LHCN-M2 (cell line): ENCODE data around the gene NOL4L. TPM values are rescaled to one million over a fixed set of nuclear protein-coding genes. Genes with fewer than 3 reads are reported as not detected.

Experiments used
- DNase-seq: peaks from one replicate; pipeline ENCODE4 v3.0.0-alpha.2; 2012; ENCODE audit warnings: low read depth
- total RNA-seq: library from RNA; depleted of rRNA; stranded (reverse); fragments of >200 nt; gene quantifications from 2 replicates; pipeline ENCODE4 v1.2.3, GENCODE V29; 2014

The NOL4L gene
- total RNA-seq, 1 experiment from 2014 or later = 3.0 TPM

DNA sequence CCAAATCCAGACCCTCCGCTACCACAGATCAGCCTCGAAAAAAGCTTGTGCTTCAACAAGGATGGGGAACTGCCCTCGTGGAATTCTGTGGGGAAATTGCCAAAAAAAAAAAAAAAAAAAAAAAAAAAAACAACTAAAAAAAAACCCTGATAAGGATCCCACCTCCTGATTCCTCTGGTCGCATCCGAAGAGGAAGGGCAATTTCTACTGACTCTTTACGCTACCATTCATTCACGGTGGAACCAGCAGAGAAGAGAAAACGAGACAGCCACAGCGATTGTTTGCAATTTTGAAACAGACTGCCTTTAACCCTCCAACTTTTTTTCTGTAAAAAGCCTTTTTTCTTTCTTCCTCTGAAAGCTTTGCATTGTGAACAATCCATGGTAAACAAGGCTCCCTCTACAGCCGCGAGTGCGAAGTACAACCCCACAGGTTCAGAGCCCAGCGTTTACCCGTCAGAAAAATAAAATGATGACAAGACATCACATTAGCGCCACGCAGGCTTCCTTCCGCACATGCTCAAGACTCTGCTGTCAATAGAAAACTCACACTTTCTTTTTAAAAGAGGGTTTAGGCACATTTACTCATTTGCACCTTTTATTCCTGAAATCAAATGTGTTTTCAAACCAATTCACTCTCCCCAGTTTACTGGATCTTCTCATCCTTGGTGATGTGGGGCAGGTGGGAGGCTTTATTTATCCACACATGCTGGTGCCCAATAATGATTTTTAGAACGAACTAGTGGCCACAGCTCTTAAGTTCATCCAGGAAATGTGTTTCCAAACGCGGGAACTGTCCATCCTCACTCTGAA lies 100.0 kb downstream of the NOL4L start:
- peak; percentile 78 for DNase-seq

DNA sequence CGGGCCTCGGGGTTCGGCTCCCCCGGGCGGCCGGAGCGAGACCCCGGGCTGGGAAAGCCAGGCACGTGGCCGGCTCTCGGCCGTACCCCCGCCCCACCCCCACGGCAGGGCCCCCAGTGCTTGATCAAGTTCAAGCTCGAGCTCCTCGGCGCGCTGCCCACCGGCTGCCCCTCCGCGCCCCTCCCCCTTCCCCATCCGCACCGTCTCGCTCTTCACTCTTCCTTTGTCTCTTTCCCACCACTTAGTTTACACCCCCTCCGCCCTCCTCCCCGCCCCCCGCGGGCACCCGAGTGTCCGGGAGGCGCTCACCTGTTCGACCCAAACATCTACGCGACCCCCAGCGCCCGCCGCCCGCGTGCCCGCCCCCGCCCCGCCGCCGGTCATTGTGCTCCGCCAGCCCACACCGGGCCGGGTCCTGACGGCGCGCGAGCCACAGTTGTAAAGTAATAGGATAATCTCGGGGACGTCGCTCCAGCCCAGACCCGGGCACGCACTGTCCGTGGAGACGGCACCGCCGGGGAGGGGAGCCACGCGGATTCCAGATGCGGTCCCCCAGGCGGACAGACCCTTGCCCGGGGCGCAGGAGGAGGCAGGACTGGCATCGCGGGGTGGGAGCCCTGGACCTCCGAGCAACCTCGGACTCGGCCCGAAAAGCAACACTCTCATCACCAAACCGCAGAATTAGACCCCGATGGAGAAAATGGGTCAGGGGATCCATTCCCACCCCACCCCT lies 100.7 kb downstream of the NOL4L start:
- no peak for DNase-seq

DNA sequence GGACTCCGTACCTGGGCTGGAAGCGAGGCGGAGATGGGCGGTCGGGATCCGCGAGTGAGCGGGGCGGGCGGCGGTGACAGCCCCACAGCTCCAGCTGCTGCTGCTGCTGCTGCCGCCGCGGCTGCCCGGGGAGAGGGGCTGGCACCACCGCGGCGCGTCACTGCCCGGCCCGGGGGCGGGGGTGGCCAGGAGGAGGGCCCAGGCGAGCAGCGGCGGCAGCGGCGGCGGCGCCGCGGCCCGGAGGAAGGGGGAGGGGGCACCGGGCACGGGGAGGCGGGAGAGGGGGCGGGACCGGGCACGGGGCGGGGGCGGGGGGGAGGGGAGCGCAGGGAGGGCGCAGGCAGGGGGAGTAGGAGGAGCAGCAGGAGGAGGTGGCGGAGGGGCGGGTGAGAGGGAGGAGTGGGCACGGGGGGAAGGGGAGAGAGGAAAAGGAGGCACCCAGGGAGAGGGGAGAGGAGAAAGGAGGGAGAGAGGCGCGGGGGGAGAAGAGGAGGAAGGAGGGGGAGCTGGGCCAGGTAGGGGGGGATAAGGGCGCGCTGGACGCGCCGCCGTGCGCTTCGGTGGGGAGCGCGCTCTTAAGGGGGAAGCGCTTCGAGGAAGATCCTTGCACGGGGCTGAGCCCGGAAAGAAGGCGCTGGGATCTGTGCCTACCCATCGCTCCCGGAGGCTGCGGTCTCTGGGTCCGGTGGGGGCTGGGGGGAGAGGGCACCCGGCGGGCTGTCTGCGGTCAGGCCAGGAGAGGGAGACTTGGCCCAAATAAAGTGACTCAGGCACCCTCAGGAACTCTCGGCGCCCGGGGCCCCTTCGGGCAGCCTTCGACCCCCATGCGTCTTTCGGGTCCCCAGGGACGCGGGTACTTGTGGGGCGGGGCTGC lies 101.5 kb downstream of the NOL4L start:
- peak; percentile 67 for DNase-seq

DNA sequence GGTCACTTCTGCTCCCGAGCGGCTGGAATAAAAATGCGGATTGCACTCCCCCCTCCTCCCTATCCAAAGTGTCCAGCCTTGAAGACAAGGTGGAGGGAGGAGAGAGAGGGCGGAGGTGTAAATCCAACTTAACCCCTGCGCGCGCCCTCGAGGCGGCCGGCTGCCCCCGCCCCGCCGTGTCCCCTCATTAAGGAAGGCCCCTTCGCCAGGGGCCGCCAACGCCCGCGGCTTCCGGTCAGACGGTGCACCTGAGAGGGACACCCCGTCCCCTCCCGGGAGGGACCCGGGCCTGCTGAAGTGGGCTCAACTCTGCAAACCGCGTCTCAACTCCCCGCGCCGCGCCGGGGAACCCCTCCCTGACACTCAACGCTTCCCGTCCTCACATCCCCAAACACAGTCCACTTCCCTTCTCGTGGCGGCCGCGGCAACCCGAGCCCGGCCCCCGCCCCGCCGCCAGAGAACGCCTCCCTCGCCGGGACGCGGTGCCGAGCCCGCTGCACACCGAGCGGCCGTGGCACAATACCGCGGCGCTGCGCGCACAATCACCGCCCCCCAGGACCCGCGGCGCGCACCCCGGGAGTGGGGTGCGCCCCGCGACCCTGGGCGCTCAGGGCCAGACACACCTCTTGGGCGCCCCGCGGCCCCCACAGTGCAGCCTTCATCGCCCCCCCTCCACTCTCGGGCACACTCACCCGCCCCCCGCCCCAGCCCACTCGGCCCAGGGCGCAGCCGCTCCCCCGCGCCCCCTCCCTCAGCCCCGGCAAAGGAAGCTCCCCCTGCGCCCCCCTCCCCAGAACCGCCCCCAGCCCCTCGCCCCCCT lies 102.5 kb downstream of the NOL4L start:
- no peak for DNase-seq

DNA sequence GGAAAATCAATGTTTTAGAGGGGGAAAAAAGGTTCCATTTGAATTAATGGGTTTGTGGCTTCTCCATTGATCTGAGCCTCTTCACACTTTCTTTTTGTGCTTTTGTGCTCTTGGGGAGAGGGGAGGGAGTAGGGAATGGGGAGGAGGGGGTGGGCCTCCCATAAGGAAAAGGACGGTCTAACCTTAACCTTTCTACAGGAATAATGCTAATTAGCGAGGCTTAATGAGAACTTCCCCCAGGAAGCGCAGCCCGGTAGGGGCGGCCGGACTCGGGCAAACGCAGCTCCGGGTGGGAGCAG lies 103.0 kb downstream of the NOL4L start:
- DNase-seq = no peak

DNA sequence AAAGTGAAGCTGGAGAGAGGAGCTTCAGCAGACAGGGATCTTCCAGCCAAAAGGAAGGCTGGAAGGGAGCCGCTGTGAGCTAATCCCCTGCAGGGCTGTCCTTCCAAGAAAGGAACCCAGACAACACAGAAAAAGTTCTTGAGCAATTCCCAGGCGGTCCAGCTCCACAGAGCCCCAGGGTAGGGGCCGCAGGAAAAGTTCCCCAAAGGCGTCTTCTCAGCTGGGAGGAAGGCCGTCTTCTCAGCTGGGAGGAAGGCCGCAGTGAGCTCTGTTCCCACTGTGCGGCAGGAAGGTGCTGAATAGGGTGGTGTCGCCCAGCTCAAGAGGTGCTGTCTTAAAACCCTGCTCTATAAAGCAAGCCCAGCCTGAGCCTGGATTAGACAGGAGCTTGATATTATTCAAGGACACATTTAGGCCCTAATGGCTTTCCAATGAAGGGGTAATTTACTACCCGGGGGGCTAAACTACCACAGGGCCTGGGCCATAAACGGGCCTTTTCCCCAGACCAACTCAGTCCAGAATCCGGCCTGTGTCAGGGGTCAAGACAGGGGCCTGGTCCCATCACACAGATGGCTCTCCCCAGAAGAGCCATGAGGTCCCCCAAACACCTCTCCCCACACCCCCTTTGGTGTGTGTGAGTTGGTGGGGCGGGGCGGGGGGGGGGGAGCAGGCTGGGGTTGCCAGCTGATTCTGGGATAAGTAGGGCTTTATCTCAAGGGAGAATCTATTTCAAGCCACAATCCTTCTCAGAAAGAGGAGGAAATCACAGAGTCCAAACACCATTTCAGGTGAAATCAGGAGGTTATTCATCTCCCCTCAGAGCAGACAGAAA lies 103.6 kb downstream of the NOL4L start:
- DNase-seq = no peak

DNA sequence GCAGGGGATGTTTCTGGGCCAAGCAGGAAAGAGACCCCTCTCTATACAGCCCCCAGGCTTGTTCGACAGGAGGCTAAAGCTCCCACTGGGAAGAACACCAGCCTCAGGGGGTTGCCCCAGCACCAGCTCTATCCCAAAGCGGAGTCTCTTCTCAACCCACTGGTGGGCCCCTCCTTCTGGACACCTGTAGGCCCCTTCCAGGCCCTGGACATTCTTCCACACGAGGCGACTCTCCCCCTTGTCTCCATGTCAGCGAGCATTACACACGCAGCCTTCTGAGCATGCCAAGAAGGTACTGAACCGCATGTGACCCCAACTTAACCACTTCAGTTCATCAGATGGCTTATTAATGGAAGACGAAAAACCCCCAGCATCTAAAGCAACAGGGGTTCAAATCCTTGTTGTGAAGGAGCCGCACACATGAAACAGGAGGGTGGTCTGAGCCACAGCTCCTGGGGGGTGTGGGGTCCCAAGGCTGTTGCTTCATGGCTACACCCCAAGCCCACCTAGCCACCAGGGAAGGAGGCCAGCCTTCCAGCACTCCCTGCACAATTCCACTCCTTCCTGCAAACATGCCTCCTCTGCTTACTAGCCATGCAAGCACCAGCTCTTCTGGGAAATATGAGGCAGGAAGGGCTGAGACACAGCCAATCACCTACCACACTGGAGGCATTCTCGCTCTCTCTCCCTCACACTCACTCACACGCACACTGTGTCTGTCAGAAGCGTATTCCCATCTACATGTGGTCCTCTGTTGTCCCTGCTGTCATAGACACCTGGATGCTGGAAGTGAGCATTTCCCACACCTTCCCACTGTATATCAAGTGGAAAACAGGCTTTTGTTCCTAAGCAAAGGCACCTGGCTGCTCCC lies 104.5 kb downstream of the NOL4L start:
- no peak for DNase-seq

DNA sequence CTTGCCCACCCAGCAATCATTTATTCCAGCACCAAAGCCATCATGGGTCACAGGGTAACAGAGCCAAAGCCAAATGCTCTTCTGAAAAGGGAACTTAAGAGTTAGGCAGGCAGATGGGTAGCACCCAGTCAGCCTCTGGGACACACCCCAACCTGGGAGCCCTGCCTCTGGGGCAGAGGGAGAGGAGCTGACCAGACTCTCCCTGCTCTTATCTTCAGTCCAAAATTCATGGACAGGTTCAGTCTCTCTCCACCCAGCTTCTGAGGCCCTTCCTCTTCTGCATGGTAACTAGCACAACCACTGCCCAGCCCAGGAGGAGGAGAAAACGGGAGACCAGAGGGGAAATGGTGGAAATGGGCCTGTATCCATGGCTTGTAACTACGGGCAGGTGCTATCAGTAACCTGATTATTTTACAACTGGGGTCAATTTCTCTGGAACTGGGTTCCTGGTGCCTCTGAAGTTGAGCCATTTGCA lies 105.4 kb downstream of the NOL4L start:
- DNase-seq = no peak

DNA sequence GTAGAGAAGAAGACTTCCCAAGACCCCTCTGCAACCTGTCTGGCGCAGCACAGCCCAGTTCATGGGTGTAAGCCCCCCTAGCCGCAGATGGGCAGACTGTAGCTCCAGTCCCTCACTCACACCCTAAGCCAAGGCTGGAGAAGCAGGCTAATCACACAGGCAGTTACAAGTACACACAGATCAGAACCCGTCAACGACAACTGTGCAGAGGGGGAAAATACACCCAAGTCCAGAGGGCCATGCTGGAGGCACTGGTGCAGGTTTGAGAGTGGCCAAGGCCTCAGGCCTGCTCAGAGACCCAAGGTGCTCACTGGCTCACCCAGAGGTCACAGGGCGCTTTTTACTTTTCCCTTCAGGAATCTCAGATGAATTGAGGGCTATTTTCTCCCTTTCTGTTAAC lies 106.1 kb downstream of the NOL4L start:
- no peak for DNase-seq

DNA sequence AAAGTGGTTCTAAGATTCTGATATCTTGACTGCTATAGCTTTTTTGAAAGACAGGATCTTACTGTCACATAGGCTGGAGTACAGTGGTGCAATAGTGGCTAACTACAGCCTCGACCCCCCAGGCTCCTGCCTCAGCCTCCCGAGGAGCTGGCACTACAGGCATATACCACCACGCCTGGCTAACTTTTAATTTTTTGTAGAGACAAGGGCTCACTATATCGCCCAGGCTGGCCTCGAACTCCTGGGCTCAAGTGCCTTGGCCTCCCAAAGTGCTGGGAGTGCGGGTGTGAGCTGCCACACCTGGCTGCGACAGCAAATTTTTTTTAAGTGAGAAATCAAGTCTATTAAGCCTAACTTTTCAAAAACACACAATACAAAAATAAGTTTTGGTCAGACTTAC lies 106.6 kb downstream of the NOL4L start:
- no peak for DNase-seq

DNA sequence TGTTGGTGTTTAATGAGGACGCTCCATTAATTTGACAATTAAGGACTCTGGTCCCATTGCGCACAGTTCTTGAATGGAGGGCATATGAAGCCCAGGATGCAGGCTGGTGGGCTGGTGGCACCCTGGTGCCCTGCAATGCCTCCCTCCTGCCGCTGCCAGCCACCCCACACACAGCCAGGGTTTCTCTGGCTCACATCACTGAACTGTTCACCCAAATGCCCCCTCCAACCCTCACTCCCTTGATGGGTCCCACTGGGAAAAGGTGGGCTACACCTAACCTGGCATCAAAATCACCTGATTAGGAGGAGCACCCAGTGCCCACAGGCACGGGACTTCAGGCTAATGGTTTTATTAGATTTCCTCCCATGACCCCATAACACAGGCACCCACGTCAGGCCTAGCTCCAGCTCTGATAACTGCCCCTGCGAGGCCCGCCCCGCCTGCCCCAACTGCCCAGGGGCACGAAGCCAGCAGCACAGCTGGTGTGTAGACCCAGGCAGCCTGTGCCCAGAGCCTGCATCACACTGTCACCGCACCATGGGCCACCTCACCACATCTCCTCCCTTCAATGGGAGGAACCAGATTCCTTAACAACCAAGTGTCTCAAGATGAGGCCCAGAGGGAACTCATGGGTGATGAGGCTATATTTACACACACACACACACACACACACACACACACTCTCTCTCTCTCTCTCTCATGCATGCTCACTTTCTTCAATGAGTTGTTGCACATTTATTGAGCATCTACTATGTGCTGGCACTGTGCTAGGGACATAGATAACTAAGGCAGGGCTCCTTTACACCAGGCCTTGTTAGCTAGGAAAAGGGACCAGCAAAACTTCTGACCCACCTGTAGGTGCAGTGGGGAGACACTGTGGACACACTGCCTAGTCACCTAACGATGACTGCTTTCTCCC lies 107.3 kb downstream of the NOL4L start:
- DNase-seq = no peak

DNA sequence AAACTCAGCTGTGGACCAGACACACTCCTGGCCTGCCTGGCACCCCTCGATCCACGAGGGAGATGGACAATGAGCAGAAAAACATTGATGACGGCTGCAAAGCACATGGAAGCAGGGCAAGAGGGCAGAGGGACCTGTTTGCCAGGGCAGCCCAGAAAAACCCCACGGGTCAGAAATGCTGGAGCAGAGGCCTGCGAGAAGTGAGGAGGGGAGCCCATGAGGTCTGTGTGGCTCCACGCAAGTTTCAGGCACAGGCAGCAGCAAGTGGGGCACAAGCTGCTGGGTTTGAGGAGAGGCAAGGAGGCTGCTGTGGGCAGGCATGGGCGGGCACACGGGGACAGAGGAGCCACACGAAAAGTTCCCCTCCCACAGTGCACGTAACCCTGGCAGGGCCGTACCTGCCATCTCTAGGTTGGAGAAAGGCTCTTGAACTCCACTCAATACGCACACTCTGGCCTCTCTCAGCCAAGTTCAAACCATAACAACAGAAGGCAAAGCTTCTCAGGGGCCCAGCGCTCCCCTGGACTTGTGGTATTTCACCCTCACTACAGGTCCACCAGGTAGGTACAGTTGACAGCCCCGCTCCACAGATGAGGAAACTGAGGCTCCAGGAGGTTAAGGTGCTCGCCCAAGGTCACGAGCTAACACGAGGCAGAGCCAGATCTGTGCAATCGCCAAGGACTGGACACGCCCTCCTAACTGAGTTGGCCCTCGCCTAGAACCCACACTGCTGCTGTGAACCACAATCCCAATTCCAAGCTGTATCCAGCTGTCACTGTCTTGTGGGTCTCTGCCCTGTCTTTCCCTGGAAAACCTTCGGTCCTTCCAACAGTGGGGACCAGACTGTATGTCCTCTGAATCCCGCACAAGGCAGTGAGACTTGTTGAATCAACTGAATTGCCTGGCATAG lies 108.2 kb downstream of the NOL4L start:
- DNase-seq = peak; percentile 23

DNA sequence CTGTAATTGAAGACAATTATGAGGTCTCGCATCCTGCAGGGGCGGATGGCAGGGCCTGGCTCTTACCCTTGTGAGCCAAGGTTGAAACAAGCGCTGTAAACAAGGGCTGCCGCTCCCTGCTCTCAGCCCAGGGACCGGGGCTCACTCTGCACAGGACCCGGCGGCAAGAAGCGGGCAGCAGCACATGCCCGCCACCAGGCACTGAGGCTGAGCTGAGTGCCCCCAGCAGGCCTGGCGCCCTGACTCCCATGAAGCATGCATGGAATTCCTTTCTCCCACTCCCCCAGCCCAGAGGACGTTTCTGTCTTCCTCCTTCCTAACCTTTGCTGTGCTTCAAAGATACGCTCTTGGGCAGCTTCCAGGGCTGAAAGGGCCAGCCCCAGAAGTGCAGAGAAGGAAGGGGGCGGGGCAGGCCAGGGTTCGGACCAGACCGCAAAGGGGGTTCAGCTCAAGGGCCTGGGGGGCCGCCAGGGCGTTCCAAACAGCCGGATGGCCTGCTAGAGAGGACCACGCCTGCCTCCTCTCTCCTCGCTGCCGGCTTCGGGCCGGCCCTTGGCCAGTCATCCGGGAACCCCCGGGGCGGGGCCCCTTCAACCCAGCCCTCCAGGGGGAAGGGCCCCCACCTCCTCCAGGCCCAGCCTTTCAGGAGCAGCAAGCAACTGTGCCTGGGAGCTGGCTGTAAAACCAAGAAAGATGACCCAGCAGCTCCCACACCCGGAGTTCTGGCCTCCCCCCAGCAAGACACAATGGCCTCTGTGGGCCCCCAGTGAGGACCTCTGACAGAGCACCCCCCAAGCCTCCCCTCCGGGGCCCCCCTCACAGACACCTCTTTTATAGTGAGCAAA lies 109.9 kb downstream of the NOL4L start:
- peak; percentile 93 for DNase-seq

DNA sequence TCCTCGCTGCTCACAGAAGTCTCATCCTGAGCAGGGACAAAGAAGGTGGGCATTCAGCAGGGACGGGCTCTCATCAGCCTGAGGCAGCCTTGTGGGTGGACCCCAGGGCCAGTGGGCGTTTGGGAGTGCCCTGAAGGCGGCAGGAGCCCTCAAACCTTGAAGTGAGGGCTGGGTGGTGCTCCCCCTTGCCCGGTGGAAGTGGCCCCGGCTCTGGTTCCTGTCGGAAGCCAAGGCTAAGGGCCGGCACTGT lies 110.5 kb downstream of the NOL4L start:
- no peak for DNase-seq

DNA sequence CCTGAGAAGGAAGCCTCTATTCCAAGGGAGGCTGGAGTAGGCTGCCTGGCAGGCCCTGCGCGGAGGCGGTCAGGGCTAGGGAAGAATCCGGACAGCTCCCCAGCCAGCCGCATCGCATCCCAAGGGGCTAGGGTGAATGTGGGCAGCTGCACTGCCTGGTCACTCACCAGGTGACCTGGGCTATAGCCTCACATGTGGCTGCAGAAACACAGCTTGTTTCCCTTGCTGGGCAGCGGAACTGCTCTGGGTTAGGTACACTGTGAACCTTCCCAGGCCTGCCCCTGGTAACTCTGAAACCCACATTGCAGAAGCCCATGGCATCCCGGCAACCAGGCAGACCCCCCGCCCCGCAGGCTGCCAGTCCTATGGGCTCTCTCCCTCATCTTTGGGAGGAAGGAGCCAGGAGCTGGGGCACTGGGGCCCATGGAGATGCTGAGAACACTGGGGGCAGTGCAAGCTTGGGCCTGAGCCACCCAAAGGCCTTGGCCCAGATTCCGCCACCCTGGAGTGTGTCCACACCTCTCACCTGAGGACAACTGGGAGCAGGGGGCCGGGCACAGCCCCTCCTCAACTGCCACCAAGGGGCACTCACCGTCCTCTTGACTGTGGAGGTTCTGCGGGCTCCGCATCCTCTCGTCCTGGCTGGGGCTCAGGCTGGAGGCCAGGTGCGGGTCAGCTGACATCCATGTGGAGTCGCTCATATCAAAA lies 111.0 kb downstream of the NOL4L start:
- no peak for DNase-seq
